HG03108 (cell line): ENCODE data around the gene DIS3L2.
A peak's percentile ranks its signal among the peaks of the same experiment; 100 is the strongest.
"Not testable (repeated sequence)": the region's sequence is repeated elsewhere in the genome, so short reads cannot be mapped to it uniquely, and the experiment has no call there.

Experiments
- ATAC-seq: cut with Tn5 transposase; IDR thresholded peaks from one replicate; pipeline ENCODE4 v1.9.1; 2021; ENCODE audit warnings: moderate library complexity; ENCODE audit not compliant: unreplicated experiment

Gene DIS3L2

DNA sequence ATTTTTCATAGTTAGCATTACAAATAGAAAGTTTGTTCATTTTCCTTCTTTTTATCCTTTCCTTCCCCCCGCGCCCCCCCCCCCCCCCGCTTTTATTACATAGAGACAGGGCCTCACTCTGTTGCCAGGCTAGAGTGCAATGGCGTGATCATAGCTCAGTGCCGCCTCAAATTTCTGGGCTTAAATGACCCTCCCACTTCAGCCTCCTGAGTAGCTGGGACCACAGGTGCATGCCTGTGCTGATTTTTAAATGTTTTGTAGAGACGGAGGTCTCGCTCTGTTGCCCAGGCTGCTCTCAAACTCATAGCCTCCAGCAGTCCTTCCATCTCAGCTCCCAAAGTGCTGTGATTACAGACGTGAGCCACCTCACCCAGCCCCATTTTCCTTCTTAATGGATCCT is 325.8 kb downstream of the DIS3L2 start:
- no peak for ATAC-seq

DNA sequence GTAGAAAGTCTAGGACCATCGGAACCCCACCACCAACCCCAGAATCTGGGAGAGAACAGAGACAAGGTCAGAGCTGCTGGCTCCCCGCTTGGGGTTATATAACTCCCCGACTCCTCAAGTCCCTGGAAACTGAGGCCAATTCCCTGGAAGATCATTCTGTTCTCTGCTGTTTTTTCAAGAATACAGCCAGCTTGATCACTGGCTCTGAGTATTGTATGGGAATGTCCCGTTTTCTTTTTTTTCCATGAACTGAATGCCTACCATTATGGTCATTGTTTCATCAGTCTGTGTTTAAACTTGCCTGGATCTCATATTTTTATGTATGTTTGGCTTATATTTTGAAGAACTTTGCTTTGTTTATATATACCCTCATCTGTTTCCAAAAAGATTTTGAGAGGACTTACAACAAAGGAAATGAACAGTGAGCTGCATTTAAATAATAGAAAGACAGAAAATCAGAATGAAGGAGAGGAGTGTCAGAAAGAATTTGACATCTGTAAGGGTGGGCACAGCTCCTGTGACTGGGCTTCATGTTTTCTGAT is 327.0 kb downstream of the DIS3L2 start:
- ATAC-seq: no peak

DNA sequence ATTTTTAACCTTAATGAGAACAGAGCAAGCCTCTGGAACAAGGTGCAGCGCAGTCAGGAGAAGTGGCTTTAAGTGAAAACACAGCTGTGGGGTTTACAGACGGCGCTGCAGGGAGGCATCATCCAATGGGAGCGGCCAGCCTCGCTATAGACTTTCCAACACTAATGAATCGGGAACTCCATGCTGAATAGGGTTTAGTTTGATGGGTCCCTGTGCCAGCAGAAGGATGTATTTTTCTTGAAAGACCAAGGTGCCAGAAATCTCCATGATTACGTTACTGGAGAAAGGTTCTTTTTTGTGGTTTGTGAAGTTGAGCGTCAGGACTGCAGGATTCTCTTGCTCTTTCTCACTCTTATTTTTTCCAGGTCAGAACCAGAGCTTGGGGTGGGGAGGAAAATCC is 329.2 kb downstream of the DIS3L2 start:
- ATAC-seq: no peak

DNA sequence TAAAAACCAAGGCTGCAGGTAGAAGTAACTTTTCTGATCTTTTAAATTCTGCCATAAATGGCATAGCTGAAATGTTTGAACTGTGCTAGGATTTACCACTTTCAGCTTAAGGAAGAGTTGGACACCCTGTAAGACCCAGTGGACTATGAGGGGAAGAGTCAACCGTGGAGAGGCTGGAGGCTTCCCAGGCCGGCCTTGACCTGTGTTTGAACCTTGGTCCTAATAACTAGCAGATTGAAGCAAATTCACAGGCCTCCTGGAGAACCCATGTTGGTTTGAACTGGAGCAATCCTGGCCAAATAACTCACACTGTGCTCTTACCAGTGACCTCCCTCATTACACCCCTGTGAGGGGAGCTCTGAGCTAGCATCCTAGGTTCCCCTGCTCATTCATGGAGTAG is 329.8 kb downstream of the DIS3L2 start:
- ATAC-seq: no peak

DNA sequence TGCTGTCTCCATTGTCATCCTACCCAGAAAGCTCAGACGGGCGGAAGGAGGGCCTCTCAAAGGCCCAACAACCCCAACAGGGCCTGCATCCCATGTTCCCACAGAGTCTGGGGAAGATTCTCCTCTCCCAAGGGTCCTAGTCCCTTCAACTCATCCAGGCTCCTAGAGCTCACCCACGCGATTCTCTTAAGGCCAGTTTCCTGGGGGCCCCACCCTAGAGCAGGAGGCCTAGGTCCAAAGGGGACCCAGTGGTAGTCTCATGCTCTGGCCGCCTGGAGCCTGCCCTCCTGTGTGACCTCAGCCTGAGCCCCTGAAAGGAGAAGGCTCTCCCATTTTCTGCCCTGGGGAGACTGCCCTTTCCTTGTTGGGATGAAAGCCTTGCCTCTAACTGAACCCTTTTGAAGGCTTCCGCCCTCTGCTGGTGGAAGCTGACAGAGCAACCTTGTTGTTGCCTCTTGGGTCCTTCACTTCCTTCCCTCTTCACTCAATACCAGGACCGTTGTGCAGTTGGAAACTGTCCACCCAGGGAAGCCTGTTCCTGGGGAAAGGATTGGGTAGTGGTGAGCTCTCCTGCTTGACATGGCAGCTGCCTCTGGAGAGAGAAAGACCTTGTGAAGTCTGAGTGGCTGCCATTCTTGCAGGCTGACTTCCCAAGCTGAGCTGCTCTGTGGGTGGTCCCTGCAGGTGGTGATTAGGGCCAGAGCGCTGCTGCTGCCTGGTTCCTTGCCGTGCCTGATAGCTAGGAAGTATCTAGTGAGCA is 331.1 kb downstream of the DIS3L2 start:
- no peak for ATAC-seq

DNA sequence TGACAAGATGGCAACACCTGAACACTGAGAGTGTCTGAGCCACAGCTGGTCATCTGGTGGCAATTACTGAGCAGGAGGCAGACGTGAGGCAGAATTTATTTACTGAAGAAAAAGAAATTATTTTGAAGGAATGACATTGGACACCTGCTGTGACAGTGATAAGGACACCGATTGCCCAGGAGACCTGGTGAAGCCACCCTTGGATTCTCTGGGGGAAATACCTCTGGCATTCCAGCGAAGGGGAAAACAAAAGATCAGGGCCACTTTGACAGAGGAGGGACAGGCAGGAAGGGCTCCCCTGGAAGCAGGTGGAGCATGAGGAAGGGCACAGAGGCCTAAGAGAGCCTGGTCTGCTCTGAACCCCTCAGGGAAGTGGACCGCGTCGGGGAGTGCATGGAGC is 331.7 kb downstream of the DIS3L2 start:
- ATAC-seq: no peak

DNA sequence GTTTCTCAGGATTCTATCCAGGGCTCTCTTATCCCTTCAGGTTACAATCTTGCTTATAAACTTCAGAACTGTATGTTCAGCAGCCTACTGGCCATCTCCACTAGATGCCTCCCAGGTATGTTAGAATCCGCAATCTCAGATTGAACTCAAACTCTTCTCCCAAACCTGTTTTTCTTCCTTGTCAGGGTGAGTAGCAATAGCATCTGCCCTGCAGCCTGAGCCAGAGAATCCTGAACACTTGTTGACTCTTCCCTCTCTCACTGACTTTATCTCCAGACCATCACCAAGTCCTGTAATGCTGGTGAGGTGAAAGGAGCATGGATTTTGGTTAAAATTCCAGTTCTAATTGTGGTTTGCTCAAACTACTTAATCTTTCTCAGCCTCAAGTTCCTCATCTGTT is 334.5 kb downstream of the DIS3L2 start:
- no peak for ATAC-seq

DNA sequence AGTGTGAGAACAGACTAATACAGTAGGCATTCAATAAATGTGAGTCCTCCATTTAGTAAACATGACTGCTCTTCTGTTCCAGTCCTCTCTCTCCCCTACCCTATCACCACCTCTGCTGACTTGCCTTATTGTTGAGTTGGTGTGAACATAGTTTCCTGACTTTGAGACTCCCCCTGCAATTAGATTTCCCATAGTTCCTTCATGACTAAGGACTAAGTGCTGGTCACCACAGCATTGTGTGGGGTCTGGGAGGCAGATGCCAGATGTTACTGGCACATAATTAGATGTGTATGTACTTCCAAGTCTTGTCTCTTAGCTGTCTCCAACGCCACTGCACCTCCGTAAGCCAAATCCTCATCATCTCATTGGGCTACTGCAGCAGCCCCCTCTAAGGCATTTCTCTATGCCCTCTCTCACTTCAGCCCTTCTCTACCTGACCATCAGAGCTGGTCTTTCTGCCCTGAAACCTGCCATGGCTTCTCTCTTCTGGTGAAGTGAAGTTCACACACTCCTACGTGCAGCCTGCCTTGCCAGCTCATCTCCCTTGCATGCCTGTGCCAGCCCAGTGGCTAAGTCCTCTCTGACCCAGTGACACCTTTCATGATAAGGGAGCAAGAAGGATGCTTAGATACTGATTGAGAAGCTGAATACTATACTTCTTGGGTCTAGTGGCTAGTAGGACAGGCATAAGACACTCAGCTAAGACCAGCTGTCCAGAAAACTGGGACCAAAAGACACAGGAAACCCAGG is 335.4 kb downstream of the DIS3L2 start:
- no peak for ATAC-seq

DNA sequence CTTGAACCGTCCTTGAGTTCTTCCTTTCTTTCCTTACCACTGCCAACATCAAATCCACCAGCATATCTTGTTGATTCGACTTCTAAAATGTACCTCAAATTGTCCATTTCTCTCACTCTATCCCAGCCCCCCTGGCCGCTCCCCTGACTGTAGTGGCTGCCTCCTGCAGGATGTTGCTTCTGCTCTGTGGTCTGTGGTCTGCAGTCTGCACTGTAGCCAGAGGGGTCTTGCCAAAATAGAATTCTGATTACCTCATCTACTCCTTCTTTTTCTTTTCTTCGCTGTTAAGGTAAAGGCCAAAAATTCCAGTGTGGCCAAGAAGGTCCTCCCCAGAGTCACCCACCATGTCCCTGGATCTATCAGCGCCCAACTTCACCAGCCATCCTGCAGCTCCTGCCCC is 337.6 kb downstream of the DIS3L2 start:
- no peak for ATAC-seq

DNA sequence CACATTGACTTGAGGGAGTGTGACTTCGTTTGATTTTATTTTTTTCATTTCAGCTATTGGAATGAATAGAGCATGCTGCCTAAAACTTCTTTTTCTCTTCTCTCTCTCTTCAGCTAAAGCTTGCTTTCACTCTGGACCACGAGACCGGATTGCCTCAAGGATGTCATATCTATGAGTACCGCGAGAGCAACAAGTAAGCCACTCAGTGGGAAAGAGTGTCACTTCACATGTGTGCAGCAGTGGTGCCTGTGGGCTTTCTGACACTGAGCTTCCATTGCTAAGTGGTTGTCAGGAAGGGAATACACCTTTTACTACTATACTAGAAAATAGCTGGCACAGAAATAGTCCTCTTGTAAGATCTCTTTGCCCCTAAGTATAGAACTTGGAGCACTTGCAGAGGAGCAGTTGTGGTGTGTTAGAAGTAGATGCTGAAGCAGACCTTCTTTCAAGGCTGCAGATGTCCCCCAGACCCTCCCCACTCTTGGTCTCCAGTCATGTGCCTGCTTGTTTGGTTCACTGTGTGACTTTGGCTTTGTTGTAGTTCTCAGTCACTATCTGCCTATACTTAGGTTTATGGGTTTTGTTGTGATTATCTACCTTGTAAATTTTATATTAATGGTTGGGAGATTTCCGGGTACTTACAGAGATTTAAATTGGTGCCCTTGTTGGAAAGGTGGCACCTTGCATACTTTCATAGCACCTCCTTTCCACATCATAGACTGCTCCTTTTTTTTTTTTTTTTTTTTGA is 338.6 kb downstream of the DIS3L2 start:
- no peak for ATAC-seq

DNA sequence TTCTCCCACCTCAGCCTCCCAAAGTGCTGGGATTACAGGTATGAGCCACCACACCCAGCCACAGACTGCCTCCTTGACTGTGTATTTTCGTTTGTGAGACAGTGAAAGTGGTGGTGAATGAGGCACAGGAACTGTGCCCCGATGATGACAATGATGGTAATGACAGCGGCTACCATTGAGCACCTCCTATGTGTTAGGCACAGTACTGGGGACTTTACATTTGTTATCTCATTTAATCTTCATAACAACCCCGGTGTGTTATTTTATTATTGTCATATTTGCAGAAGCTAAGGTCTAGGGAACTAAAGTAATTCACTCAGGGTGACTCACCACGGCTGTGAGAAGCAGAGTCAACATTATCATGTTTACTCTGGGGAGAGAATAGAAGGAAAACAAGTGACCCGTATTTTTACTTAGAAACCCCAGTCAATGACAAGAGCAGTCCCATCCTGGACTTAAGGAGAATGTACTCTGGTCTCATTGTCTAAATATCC is 339.4 kb downstream of the DIS3L2 start:
- ATAC-seq: no peak

DNA sequence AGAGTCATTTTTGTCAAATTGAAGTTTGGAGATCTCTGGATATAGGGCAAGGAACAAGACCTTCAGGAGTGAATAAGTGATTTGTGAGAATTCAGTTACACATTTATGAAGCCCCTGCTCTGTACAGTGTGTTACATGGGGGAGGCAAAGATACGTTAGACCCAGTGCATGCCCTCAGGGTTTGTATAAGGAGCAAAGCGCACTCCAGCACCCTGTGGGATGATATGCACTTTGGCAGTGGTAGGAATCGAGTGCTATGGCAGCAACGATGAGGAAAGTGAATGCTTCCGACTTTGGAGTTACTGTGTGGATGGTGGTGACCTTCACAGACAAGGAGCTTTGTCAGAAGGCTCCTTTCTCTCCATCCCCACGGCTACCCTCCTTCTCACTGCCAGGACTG is 342.7 kb downstream of the DIS3L2 start:
- ATAC-seq: no peak

DNA sequence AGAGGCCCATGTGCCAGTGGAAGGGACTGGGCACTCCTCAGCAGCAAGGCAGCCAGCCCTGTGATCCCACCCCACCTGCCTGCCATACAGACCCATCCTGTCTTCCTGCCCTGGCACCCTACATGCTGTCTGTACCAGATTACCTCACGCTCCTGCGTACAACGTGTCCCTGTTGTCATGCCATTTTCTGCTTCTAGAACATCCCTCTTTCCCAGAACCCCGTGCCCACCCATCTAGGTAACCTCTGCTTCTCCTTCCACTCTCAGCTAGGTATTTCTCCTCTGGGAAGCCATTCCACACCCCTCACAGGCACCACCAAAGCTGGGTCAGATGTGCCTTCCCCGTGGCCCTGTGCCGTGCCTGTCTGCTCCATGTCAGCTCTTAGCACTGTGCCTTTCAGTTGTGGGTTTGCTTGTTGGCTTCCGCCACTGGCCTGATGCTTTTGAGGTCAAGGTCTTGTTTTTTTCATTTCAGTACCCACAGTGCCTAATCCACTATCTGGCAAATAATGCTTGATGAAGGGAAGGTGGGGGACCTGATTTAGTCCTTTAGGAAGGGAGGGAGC is 345.3 kb downstream of the DIS3L2 start:
- no peak for ATAC-seq

DNA sequence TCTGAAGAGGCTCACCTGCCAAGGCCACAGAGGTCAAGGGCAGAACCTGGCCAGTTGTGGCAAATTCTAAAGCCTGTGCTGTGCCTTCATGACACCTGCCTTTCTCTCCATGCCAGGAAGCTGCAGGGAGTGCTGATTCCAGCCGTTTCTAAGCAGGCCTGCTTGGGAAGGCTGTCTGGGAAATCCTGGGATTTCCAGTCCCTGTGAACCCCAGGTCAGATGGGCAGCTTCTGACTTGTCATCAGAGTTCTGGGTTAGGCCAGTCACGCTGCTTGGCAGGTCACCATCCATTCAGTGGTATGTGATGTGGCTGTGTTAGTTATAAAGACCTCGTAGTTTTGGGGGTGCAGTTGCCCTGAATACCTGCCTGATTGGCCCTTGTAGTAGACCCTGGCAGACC is 346.3 kb downstream of the DIS3L2 start:
- ATAC-seq: no peak

DNA sequence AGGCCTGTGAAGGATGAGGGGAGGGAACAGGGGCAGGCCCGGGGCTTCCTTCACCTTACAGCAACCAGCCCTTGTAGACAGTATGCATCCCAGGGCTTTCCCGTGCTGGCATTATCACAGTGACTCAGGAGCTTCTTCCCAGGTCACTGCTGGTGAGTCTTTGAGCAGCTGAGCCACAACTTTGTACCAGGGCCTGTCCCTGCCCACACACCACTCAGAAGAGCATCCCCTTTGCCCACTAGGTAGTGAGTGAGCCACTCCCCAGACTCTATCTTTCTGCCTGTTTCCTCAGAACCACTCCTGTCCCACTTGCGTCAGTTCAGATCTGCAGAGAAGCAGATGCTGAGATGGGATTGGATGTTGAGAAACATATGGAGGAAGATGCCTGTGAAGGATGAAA is 347.5 kb downstream of the DIS3L2 start:
- no peak for ATAC-seq

DNA sequence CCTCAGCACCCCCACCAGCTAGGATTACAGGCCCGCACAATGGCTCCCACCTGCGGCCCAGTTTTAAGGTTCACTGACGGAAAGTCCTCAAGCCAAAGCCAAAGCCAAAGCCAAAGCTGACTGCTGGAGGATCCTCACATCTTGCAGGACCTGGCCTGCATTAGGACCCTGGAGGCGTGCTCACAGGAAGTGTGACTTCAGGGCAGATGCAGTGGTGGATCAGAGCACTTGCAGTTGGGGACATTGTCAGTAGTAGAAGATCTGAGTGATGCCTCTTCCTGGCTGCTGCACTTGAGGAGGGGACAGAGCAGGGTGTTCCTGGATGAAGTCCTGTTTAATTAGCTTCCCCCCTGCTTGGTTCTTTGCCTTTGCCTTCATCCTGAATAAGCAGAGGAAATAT is 348.1 kb downstream of the DIS3L2 start:
- ATAC-seq: no peak

DNA sequence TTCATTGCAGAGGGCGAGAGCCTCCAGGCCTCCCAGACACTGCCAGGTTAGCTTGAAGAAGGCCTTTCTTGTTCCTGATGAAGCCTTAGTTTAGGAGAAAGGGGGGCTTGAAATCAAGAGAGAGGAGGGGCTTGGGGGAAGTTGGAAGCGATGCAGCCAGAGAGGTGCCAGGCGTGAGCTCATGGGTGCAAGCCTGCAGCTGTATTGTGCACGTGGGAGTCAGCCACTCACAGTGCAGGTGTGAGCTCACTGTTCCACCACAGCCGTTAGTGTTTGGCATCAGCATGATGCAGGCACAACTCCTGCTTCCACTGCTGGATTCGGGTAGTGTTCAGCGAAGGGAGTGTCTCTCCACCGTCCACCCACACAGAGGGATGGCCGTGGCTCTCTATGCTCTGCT is 348.6 kb downstream of the DIS3L2 start:
- ATAC-seq: no peak

DNA sequence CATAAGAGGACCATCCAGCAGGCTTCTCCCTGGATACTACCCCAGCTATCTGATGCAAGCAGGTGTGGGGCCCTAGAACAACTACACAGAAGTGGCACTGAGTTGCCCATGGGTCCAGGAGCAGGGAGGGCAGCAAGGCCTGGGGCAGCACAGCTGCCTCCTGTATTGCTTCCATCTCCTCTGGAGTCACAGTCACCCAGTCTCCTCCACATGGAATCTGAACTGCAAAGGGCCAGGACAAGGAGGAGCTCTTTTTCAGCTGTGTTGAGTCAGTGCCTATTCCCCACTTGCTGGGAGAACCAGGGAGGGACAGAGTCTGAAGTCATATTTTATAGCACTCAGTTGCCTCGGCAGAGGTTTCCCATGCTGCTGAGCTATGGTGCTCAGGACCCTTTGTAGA is 349.2 kb downstream of the DIS3L2 start:
- no peak for ATAC-seq

DNA sequence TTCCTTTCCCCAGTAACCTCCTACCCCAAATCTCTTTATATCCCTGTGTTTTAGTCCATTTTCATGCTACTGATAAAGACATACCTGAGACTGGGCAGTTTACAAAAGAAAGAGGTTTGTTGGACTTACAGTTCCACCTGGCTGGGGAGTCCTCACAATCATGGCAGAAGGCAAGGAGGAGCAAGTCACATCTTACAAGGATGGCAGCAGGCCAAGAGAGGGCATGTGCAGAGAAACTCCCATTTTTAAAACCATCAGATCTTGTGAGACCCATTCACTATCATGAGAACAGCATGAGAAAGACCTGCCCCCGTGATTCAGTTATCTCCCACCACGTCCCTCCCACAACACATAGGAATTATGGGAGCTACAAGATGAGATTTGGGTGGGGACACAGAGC is 352.1 kb downstream of the DIS3L2 start:
- not testable (repeated sequence) for ATAC-seq

DNA sequence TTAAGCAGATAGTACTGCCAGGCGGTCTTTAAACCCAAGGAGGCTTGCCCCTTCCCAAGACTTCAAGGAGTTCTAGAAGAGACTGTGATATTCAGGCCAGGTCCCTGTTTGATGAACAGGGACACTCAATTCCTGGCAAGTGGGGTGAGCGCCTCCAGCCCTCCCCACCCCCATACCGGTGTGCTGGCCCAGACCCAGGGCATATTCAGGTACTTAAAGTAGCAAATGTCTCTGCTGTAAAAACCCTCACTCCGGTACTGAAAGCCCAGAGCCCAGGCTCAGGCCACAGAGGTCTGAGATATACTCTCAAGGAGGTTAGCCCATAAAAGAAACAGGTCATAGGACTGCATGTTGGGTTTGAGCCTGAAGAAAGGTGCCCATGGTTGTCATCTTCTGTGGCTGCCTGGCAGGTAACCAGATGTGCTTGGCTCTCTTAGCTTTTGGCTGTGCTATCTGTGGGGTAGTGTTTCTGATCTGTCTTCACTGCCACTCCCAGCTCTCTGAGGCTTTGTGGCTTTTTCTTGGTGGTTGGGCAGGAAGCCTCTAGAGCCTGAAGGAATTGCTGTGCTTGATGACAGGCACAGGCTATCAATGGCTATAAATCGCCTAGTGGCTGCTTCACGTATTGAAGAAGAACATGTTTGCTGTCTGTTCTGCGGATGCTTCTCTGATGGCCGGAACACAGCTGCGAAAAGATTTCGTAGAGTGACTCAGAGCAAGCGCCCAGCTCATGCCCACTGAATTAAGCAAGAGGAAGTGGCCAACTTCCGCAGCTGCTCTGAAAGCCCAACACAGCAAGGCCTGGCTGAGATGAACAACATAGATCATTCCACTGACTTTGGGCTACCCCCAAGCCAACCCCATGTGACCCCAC is 353.8 kb downstream of the DIS3L2 start:
- peak; percentile 93 for ATAC-seq
